Activated CD4-positive, alpha-beta T cell treated with anti-CD3 and anti-CD28 coated beads, Interleukin-2, amount 50 U/mL, for 24 hours (primary cell): ENCODE data around the gene BMP10.

ENCODE experiments used
- DNase-seq, 2 donors: peaks; one replicate each; pipeline ENCODE4 v3.0.0-alpha.2; 2020; ENCODE audit warnings: low read depth in 1 of 2, low spot score in 1 of 2

Gene BMP10

DNA sequence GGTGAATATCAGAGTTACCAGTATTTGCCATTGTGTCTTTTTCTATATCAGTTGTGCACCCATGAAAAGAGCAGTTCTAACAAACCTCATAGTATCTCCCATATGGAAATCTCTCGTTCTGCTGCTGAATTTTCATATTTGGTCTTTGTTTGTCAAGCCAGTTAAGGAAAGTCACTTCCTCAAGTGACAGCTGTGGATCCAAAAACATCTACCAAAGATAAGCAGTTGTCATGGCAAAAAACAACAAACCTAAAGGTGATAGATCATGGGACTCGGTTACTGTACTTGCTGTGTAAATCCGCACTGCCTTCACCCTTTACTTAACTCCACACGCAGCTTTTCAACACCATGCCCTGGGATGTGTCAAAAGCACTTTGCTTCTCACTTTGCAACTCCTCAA is 17.3 kb downstream of the BMP10 start:
- DNase-seq: no peak

- DNase-seq: no peak
These were observed 18.2 kb downstream of the BMP10 start for GRCh38 chr2:68853035-68853434.

GRCh38 chr2:68850524-68850923 is 20.7 kb downstream of the BMP10 start:
- DNase-seq: no peak

- no peak for DNase-seq
These were observed 21.6 kb downstream of the BMP10 start for GRCh38 chr2:68849579-68850030.

DNA sequence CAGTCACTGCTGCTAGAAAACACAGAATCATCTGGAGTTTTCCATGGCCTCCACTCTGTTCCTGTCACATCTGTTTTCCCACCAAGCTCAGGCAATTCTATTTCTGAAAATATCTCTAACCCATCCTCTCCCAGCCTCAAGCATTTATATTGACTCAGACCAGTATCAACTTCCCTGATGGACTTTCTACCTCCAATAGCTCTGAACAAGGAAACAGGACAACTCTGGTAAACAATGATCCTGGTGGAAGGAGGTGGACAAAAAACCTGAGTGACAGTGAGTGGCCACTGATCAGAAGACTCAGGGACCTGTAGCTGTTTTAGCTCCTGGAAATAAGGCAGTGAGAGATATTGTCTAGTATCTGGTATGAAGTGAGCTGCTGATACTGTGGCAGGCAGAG is 23.4 kb downstream of the BMP10 start:
- DNase-seq: no peak

DNA sequence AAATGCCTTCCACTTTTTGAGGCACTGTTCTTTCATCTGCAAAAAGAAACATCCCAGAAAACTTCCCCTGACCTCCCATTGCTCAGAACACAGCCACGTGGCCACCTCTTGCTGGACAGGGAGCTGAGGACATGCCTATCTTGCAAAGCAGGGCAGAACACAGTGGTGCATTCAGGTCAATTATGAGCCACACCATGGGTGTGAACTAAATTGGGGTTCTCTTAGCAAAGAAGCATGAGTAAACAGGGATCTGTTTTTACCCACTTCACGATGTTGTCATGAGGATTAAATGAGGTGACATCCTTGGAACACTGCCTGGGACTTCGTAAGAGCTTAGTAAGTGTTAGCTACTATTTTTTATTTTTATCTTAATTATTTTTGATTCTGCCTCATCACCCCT is 25.1 kb downstream of the BMP10 start:
- no peak for DNase-seq

GRCh38 chr2:68845043-68845442 is 26.2 kb downstream of the BMP10 start:
- DNase-seq: no peak

- no peak for DNase-seq
These were observed 31.9 kb downstream of the BMP10 start for GRCh38 chr2:68839260-68839833.

DNA sequence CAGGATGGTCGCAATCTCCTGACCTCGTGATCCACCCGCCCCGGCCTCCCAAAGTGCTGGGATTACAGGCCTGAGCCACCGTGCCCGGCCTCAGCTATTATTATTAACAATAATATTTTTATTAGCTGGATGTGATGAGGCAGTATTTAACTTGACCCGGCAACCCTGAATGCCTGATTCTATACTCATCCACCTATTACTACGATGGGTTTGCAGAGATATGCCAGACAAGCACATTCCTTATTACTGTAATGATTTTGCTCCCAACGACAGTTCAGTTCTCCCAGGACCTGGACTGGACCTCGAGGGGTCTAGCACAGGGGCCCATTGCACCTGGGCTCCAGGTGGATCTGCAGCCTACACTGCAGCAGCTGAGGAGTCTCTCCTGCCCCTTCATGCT is 32.6 kb downstream of the BMP10 start:
- DNase-seq: no peak

DNA sequence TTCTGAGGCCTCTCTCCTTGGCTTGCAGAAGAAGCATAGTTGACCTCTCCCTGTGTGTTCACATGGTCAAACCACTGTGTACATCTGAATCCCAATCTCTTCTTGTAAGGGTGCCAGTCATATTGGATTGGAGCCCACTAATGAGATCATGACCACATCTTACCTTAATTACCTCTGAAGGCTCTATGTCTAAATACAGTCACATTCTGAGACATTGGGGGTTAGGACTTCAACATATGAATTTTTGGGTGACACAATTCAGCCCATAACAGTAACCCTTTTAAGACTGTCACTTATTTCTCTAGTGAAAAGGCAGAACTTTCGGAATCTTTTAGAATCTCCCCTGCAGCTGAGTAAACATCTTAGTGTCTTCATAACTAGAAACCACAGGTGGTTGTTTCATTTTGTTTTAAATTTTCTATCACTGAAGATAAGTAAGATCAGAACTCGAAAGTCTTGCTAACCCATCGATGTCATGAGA is 33.3 kb downstream of the BMP10 start:
- DNase-seq: no peak

DNA sequence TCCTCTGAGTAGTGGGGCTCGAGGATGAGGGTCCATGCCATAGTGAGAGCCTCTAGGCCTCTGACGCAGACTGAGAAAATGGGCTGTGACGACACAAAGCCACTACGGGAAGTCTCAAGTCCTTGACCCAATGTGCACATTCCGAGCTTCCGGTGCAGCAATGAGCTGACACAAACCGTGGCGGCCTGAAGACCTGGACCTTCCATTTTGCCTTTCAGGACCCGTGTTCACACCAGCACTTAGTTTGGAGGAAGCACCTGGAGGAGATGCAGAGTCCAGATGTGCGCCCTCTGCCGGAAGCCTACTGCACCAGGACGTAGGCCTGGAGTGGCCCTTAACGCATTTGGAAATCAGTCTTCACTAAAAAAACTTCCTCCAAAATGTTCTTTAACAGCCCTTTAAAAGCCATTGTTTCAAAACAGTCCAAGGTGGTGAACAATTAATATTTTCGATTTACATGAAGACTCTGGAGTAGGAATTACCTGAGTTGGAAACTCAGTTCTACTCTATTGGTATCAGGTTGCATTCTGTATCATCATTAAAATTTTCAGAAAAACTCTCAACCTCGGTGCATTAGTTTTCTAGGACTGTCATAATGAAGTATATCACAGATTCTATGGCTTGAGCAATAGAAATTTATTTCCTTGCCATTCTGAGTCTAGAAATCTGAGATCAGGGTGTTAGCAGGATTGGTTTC is 33.9 kb downstream of the BMP10 start:
- peak; percentile 30 to 43 for DNase-seq

DNA sequence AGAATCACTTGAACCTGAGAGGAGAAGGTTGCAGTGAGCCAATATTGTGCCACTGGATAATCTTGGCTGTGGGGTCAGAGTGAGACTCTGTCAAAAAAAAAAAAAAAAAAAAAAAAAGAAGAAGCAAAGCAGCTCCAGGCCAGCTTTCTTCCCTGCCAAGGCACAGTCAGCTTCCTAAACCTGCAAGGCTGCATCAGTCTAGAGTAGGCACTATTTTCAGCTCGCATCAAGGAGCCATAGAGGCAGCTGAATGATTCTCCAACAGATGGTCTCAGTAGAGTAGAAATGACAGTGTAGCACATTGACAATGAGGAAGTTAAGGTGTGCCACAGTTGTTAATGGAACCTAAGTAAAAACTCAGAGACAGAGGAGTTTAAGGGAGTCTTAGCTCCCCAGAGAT is 35.6 kb downstream of the BMP10 start:
- no peak for DNase-seq

DNA sequence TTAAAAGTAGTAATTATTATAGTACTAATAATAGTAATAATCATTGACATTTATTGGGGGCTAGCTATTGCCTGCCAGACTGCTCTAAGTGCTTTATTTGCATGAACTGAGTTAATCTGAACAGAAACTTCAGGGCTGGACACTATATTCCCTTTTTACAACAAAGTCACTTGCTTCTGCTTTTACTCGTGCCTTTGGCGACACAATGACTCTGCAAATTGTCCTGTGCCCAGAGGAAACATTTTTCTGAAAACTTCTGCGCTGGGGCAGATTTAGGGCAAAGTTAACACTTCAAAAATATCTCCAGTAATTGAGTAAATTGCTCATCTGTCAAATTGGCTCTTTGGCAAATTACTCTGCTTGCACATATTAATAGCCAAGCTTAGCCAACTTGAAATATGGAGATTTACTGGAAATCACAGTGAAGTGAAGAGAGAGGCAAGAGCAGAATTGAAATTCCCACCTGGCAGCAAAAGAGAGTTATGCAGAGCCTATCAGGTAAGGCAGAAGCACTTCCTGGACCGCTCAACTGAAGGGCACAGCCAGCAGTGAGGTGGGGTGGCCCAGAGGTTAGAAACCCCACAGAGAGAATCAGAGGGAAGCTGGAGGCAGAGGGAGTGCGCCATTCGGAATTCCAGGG is 36.3 kb downstream of the BMP10 start:
- DNase-seq: no peak

DNA sequence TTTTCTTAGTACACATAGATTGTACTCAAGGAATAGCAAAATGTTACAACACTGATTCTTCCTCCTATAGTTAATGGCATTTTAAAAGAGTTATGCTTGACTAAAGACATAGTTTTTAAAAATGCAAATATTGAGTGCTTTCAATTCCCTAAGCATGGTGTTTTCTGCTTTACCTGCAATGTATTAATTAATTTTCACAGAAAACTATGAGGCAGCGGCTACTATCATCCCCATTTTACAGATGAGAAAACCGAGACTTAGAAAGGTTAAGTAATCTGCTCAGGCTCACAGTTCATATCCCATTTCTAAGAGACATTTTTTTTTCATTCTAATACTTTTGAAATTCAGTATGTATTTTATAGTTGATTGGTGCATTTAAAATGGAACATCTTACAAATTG is 38.0 kb downstream of the BMP10 start:
- DNase-seq: no peak

DNA sequence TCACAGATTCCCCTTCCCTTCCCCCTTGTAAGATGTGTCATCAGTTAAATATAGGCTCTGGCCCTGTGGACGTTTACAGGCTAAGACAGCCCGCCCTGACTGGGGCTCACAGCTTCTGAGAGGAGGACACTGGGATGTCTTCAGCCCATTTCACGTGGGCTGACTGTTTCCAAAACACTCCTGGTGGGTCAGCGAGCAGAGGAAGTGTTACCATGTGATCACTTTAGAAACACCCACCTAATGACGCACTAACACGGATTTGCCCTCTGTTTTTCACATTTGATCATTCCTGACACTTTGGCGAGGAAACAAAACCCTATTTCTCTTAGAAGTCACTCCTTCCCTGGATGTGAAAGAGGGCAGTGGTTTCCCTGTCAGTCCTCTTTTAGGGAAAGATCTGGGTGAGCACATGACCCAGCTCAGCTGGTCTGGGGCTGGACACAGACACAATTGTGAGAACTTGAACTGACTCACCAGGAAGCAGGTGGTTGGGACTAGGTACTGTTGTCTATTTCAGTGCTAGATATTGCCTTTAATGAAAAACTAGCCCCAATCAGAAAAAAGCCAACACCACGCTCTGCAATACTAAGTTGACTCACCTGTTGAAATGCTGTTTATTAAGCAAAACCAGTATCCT is 38.8 kb downstream of the BMP10 start:
- DNase-seq: peak in 1 of 2 donors; percentile 32

DNA sequence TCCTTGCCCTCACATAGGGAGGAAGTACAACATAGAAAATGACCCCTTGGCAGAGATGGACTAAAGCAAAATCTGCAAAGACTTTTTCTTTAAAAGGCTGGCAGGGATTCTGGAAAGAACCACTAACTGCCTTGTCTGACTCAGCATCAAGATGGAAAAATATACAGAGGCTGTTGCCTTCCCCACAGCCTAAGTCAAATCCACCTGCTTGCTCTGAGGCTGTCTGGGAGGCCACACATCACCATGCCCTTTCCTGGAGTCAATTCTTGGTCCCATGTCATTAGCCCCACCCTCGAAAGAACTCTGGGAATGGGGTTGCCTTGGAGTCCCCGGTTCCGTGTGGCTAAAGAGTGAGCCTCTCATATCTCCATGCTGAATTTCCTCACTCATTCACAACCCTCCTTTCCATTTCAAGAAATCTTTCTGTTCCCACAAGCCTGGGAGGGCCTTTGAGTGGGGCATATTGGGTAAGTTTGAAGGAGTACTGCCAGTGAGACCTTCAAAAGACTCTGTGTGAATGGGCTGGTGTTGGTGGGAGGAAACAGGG is 39.4 kb downstream of the BMP10 start:
- DNase-seq: no peak

DNA sequence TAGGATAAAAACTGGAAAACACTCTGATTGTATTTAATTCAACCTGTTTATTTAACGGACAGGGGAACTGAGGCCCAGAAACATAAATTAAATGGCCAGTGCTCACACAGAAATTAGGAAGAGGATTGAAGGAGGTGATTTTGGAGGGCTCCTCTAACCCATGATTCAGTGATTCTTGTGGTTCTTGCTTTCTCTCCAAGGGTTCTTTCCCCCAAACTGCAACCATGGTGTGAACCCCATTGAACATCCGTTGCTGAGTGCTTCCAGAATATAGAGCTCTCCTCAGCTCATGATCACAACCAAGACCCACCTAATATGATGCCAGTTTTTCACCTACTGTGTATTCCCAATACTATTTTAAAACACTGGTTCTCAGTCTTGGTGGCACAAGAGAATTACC is 41.4 kb downstream of the BMP10 start:
- no peak for DNase-seq

DNA sequence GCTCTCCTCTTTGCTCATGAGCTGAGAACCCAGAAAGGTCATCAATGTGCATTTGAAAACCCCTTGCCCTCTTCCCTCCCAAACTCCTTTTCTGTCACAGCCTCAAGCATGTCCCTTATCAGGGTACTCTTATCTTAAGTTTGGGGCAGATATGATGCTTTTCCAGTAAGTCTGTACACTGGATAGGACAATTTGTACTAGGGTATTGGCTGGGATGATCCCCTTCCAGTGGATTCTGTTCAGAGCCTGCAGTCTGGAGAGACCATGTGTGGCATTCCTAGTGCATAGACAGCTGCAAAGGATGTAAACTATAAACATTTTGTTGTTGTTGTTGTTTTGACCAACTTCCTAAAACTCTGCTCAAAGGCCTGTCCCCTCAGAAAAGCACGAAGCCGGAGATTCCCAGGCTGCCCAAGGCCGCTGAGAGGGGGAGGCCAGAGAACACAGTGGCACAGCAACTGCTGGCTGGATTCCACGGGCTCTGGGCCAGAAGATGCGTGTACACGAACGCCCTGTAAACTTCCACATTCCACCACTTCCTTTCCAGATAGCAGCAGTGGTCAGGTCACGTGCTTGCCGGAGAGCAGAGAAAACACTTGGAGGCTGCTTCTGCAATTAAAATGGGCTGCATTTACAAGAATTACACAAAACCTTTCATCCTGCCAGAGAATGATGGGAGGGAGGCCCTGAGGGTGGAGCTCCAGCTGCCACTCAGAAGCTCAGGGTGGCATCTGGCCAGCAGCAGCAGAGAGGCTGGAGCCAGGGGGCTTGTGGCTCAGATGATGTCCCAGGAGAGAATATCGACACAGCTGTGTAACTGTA is 42.1 kb downstream of the BMP10 start:
- DNase-seq: peak in 1 of 2 donors; percentile 33

DNA sequence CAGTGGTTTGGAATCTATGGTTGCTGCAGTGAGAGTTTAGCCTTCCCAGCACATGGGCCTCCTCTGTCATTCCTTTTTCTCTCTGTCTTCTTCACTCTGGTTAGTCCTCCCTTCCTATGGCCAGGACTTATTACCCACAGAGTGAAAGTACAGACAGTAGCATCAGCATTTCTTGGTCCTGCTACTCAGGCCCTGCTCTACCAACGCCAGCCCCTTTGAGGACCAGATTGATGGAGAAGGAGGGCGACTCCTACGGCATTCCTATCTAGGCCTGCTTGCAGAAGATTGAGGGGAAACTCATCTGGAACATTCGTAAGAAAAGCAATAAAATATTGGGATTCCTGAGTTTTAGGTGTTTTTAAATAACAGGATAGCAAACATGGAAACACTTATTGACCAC is 43.5 kb downstream of the BMP10 start:
- DNase-seq: no peak

GRCh38 chr2:68825866-68826265 is 45.3 kb downstream of the BMP10 start:
- DNase-seq: no peak

GRCh38 chr2:68824831-68825230 is 46.4 kb downstream of the BMP10 start:
- DNase-seq: no peak
